IMR-90 (cell line): ENCODE results near the gene RUNX1.

ENCODE experiments used
- ELK1 ChIP-seq: fragments of 150-350 bp; IDR thresholded peaks from 2 replicates; pipeline ENCODE4 v1.6.1; 2016; ENCODE audit warnings: low read depth, mild to moderate bottlenecking, low read length, moderate library complexity, borderline replicate concordance
- FOS ChIP-seq: fragments of 150-350 bp; IDR thresholded peaks from 2 replicates; pipeline ENCODE4 v1.6.1; 2016; ENCODE audit warnings: low read depth, low read length
- MAFK ChIP-seq: IDR thresholded peaks from 2 replicates; pipeline ENCODE4 v1.6.1; 2012; ENCODE audit warnings: low read depth, low read length, improper control_type of control experiment
- MAZ ChIP-seq: IDR thresholded peaks from 2 replicates; pipeline ENCODE4 v1.6.1; 2012; ENCODE audit warnings: low read depth, mild to moderate bottlenecking, low read length, improper control_type of control experiment, moderate library complexity, borderline replicate concordance
- MXI1 ChIP-seq: IDR thresholded peaks from 2 replicates; pipeline ENCODE4 v1.6.1; 2012; ENCODE audit warnings: low read depth, mild to moderate bottlenecking, low read length, moderate library complexity, borderline replicate concordance
- POLR2A ChIP-seq: IDR thresholded peaks from 2 replicates; pipeline ENCODE4 v1.6.1; 2012; ENCODE audit warnings: mild to moderate bottlenecking, low read depth, low read length
- RAD21 ChIP-seq: IDR thresholded peaks from 2 replicates; pipeline ENCODE4 v1.6.1; 2012; ENCODE audit warnings: low read length, improper control_type of control experiment
- SMC3 ChIP-seq: fragments of 150-350 bp; IDR thresholded peaks from 2 replicates; pipeline ENCODE4 v1.6.1; 2016; ENCODE audit warnings: low read depth, mild to moderate bottlenecking, antibody characterized with exemption, low read length, moderate library complexity
- TF ChIP-seq, protein P1 (sequence below): conservative IDR thresholded peaks from 2 replicates; pipeline ENCODE4 v1.5.1; 2012; ENCODE audit warnings: mild to moderate bottlenecking, low read depth, low read length, improper control_type of control experiment
- TF ChIP-seq, protein P2 (sequence below): fragments of 150-350 bp; IDR thresholded peaks from 2 replicates; pipeline ENCODE4 v1.6.1; 2017; ENCODE audit warnings: mild to moderate bottlenecking, antibody characterized with exemption, low read length, low read depth

GRCh38 chr21:34862951-34863350, 186.2 kb downstream of the RUNX1 start:
- TF ChIP-seq, protein P1, sequence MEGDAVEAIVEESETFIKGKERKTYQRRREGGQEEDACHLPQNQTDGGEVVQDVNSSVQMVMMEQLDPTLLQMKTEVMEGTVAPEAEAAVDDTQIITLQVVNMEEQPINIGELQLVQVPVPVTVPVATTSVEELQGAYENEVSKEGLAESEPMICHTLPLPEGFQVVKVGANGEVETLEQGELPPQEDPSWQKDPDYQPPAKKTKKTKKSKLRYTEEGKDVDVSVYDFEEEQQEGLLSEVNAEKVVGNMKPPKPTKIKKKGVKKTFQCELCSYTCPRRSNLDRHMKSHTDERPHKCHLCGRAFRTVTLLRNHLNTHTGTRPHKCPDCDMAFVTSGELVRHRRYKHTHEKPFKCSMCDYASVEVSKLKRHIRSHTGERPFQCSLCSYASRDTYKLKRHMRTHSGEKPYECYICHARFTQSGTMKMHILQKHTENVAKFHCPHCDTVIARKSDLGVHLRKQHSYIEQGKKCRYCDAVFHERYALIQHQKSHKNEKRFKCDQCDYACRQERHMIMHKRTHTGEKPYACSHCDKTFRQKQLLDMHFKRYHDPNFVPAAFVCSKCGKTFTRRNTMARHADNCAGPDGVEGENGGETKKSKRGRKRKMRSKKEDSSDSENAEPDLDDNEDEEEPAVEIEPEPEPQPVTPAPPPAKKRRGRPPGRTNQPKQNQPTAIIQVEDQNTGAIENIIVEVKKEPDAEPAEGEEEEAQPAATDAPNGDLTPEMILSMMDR: no peak
- TF ChIP-seq POLR2A: no peak
- TF ChIP-seq ELK1: no peak
- TF ChIP-seq SMC3: no peak
- no peak for TF ChIP-seq MXI1
- no peak for TF ChIP-seq RAD21
- TF ChIP-seq, protein P2, sequence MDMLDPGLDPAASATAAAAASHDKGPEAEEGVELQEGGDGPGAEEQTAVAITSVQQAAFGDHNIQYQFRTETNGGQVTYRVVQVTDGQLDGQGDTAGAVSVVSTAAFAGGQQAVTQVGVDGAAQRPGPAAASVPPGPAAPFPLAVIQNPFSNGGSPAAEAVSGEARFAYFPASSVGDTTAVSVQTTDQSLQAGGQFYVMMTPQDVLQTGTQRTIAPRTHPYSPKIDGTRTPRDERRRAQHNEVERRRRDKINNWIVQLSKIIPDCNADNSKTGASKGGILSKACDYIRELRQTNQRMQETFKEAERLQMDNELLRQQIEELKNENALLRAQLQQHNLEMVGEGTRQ: no peak
- TF ChIP-seq MAFK: no peak
- TF ChIP-seq MAZ: no peak
- TF ChIP-seq FOS: no peak
